Subcutaneous adipose tissue (tissue), 4 donors: ENCODE data around the gene TXN2. TPM values are rescaled to one million over a fixed set of nuclear protein-coding genes. Genes with fewer than 3 reads are reported as not detected.

Experiments
- total RNA-seq, 4 donors: library from RNA; depleted of rRNA; stranded (reverse); fragments of >200 nt; gene quantifications; one replicate each; pipeline ENCODE4 v1.1.0, GENCODE V29; 2016
- TF ChIP-seq, protein P1 (sequence below): fragments of 450-650 bp; IDR thresholded peaks from one replicate; pipeline ENCODE4 v1.5.1; 2016; ENCODE audit warnings: low read depth, mild to moderate bottlenecking, control low read depth, antibody characterized with exemption, moderate library complexity

TXN2 gene
- total RNA-seq, 4 donors from 2014 or later = 26.9 to 84.6 (median 65.3) TPM

DNA sequence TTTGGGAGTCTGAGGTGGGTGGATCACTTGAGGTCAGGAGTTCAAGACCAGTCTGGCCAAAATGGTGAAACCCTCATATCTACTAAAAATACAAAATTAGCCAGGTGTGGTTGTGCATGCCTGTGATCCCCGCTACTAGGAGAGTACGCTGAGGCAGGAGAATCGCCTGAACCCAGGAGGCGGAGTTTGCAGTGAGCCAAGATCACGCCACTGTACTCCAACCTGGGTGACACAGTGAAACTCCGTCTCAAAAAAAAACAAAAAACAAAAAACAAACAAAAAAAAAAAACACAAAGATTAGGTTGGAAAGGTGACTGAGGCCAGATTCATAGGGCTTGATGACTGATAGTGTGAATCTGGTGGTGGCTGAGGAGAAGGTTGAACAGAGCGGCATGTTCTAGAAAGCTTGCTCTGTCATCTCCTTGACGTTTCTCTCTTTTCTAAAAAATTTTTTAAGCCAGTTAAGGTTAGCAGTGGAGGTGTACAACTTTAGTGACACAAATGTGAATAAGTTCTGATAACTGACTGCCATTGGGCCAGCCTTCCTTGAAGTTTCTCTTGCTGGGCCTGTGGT is 40.9 kb downstream of the TXN2 start:
- TF ChIP-seq, protein P1, sequence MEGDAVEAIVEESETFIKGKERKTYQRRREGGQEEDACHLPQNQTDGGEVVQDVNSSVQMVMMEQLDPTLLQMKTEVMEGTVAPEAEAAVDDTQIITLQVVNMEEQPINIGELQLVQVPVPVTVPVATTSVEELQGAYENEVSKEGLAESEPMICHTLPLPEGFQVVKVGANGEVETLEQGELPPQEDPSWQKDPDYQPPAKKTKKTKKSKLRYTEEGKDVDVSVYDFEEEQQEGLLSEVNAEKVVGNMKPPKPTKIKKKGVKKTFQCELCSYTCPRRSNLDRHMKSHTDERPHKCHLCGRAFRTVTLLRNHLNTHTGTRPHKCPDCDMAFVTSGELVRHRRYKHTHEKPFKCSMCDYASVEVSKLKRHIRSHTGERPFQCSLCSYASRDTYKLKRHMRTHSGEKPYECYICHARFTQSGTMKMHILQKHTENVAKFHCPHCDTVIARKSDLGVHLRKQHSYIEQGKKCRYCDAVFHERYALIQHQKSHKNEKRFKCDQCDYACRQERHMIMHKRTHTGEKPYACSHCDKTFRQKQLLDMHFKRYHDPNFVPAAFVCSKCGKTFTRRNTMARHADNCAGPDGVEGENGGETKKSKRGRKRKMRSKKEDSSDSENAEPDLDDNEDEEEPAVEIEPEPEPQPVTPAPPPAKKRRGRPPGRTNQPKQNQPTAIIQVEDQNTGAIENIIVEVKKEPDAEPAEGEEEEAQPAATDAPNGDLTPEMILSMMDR = no peak

DNA sequence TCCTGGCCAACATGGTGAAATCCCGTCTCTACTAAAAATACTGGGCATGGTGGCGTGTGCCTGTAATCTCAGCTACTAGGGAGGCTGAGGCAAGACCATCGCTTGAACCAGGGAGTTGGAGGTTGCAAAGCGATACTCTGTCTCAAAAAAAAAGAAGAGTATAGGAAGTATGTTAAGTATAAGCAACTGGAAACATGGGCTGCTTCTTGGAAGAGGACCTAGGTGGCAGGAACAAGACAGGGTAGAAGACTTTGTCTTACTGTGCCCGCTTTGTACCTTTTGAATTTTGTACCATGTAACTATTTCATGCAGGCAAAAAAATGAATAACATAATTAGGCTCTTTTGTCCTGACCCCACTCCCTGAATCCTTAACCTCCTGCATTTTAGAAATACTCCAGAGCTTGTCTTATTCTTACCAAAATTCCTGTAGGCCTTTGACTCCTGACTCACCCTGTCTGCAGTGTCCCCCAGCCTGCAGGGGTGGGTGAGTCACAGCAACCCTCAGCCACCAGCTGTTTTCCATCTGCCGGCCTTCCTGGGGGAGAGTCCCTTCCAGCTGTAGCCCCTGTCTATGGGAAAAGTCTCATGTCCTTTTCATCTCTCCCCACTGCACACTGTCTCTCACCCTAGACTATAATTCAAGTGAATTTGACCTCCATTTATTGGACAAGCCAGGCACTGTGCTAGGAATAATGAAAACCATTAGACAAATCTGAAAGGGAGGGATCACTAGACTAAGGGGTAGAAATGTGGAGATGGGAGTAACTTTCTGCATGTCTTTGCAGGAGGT is 41.8 kb downstream of the TXN2 start:
- TF ChIP-seq, protein P1 = no peak

DNA sequence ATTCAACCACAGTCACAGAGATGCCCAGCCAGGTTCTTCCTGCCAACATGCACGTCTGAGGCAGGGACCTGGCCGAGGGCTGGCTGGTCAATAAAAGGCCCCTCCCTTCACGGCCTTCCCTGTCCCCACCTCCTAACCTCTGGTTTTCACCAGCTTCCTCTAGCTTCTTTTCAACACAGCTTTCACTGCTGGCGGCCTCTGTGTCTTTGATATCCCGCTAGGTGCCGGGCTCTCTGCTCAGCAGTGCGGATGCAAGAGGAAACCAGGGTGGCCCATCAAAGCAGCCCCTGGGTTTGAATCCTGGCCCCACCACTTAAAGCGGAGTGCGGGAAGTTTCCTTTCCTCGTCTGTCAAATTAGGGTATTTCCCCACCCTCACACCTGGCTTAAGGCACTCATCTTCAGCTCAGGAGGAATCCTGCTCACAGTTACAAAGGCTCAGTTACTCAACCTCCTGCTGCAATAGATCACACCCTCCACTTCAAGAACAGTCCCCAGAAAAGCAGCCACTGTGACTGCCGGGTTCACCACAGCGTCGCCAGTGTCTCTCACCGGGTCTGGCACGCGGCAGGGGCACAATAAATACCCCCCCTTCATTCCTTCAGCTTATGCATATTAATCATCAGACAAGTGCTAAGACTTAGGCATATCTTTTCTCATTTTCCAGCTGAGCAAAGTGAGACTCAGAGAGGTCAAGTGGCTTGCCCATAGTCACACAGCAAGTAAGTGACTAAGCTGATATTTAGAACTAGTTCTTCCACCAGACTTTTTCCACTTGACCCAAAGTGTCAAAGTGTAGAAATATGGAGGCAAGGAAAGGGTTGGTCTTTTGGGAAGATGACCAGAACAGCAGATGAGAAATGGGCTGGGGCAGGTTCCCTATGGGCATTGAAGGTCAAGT is 45.7 kb downstream of the TXN2 start:
- TF ChIP-seq, protein P1 = no peak

DNA sequence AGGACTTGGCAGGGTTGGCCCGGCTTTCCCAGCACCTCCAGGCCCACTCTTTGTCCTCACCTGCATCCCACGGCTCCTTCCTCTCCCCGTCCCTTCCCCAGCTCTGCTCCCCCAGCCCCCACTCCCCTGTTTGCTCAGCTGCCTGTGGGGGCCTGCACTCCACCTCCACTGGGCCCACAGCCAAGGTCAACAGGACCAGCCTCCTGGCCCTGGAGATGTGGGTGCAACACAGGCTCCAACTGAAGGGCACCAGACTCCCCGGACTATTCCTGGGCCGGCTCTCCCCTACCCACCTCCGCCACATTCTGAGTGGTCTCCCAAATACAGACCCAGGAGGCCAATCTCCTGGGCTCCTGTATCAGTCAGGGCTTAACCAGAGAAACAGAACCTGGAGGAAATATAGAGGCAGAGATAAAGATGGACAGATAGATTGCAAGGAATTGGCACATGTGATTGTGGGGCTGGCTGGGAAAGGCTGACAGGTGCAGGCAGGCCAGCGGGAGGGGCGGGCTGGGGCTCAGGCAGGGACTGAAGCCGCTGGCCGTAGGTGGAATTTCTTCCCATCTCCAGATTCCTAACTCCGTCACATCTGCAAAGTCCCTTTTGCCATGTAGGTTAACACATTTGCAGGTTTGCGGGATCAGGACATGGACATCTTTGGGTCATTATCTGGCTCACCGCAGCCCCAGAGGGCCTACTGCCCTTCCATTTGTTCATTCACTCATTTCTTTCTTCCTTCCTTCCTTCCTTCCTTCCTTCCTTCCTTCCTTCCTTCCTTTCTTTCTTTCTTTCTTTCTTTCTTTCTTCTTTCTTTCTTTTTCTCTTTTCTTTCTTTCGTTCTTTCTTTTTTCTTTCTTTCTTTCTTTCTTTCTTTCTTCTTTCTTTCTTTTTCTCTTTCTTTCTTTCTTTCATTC is 47.9 kb downstream of the TXN2 start:
- TF ChIP-seq, protein P1 = no peak

DNA sequence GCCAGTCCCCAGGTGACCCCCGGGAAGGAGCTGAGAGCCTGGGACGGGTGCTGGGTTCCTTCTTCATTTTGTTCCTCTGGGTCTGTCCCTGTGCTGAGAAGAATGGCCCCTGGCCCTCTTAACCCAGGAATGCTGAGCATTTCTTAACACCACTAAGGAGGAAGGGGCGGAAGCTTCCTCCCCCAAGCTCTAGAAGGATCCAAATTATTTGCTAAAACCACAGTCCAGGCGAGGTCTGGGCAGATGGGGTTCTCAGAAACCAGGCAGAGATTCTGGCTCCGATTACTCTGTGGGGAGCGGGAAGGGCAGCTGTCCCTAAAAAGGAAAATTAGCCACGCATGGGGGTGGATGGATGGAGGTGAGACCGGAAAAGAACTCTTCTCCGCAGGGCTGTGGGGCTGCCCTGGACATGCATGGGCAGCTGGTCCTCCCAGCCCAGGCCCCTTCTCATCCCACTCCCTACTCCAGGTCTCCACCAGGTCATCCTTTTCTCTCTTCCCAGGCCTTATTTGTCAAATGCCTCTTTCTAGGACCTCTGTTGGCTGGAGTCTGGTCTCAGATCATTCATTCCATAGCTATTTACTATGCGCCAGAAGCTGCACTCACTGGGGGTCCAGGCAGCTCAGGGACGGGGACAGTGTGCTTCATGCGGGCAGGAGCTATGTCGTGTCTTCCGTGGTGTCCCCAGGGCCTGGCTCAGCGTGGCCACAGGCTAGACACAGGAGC is 48.7 kb downstream of the TXN2 start:
- TF ChIP-seq, protein P1 = no peak

DNA sequence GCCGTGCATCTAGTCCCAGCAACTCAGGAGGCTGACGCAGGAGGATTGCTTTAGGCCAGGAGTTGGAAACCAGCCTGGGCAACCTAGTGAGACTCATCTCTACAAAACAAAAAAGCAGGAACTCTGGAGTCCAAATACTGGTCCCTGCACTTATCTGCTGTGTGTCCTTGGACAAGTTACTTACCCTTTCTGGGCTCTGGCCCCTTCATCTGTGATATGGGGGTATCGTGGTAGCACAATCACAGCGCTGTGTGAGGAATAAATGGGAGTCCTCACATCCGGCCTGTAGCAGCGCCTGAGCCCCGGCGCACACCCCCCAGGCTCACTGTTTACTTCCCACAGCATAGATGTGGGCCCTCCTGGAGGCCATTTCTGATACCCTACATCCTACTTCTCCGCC is 49.5 kb downstream of the TXN2 start:
- TF ChIP-seq, protein P1 = no peak
